ENCODE measurements around the gene SERF1B. TPM values are rescaled to one million over a fixed set of nuclear protein-coding genes. Genes with fewer than 3 reads are reported as not detected.
"Not testable (repeated sequence)": the region's sequence is repeated elsewhere in the genome, so short reads cannot be mapped to it uniquely, and the experiment has no call there.

The SERF1B gene
- total and polyA plus RNA-seq, 2 of the 4 experiments (the other 2 are of a cell fraction), result 10.4 to 27.1 TPM

GRCh38 chr5:70041411-70041810 lies 16.4 kb downstream of the SERF1B start:
- H2AFZ ChIP-seq (replicated peaks; ENCODE audit: low read length, poor library complexity); H4K91ac ChIP-seq (ENCODE audit: insufficient read depth, low read depth, low read length); H2AK5ac ChIP-seq (ENCODE audit: low read depth, low read length); H4K5ac ChIP-seq (ENCODE audit: low read depth, low read length); H3K4ac ChIP-seq (ENCODE audit: low read depth, low read length); H3K9me1 ChIP-seq (ENCODE audit: insufficient read depth, low read length); H4K20me1 ChIP-seq (ENCODE audit: insufficient read depth, low read length); dilution Hi-C loops (cut with HindIII; ENCODE audit: low sequenced_read_pairs, unreplicated experiment); H2AK9ac ChIP-seq (replicated peaks; ENCODE audit: low read depth, low read length, poor library complexity); H4K8ac ChIP-seq (ENCODE audit: low read depth in 2 of 2, low read length in 2 of 2); H3K56ac ChIP-seq (ENCODE audit: extremely low read depth, insufficient read depth, low read length); H3K36me3 ChIP-seq (ENCODE audit: control insufficient read depth, insufficient read depth, low read length); H3K79me1 ChIP-seq (ENCODE audit: low read depth in 1 of 2, low read length in 2 of 2); H2BK5ac ChIP-seq (ENCODE audit: low read depth, low read length, poor library complexity, severe bottlenecking); H3K27ac ChIP-seq (ENCODE audit: insufficient read depth, low read length); H3K4me2 ChIP-seq (ENCODE audit: low read depth, low read length); DNase-seq; H2BK15ac ChIP-seq (ENCODE audit: low read depth, low read length); H3K23ac ChIP-seq (ENCODE audit: low read depth, low read length); H3K9ac ChIP-seq (ENCODE audit: low read depth, low read length); CTCF ChIA-PET; H2BK20ac ChIP-seq (ENCODE audit: low read depth, low read length); H3K27me3 ChIP-seq (ENCODE audit: control insufficient read depth, insufficient read depth, low read length); in situ Hi-C loops (cut with MboI; ENCODE audit: low sequenced_read_pairs); POLR2A ChIA-PET (ENCODE audit: unreplicated experiment); H3K4me1 ChIP-seq (ENCODE audit: control insufficient read depth, insufficient read depth, low read length); ATAC-seq (ENCODE audit: low read depth); H3K18ac ChIP-seq (ENCODE audit: low read depth, low read length); H2BK120ac ChIP-seq (ENCODE audit: low read depth, low read length); BruUV-seq (replicated peaks); H3K14ac ChIP-seq (replicated peaks; ENCODE audit: low read depth, low read length); H3K4me3 ChIP-seq (ENCODE audit: insufficient read depth, low read depth, low read length); H3K9me3 ChIP-seq (ENCODE audit: control insufficient read depth, insufficient read depth, low read length); intact Hi-C loops (cut with micrococcal nuclease): not testable (repeated sequence)

GRCh38 chr5:70049790-70050142 lies 24.7 kb downstream of the SERF1B start:
- CTCF ChIA-PET; H2AFZ ChIP-seq (replicated peaks; ENCODE audit: low read length, poor library complexity); intact Hi-C loops (cut with micrococcal nuclease); H3K27me3 ChIP-seq (ENCODE audit: control insufficient read depth, insufficient read depth, low read length); H4K5ac ChIP-seq (ENCODE audit: low read depth, low read length); H4K91ac ChIP-seq (ENCODE audit: insufficient read depth, low read depth, low read length); H3K79me1 ChIP-seq (ENCODE audit: low read depth in 1 of 2, low read length in 2 of 2); H3K4me1 ChIP-seq (ENCODE audit: control insufficient read depth, insufficient read depth, low read length); H3K4ac ChIP-seq (ENCODE audit: low read depth, low read length); H4K8ac ChIP-seq (ENCODE audit: low read depth in 2 of 2, low read length in 2 of 2); H3K4me3 ChIP-seq (ENCODE audit: insufficient read depth, low read depth, low read length); H4K20me1 ChIP-seq (ENCODE audit: insufficient read depth, low read length); H3K9ac ChIP-seq (ENCODE audit: low read depth, low read length); H2BK120ac ChIP-seq (ENCODE audit: low read depth, low read length); H3K4me2 ChIP-seq (ENCODE audit: low read depth, low read length); H3K23ac ChIP-seq (ENCODE audit: low read depth, low read length); DNase-seq; H3K14ac ChIP-seq (replicated peaks; ENCODE audit: low read depth, low read length); H3K56ac ChIP-seq (ENCODE audit: extremely low read depth, insufficient read depth, low read length); dilution Hi-C loops (cut with HindIII; ENCODE audit: low sequenced_read_pairs, unreplicated experiment); H3K9me1 ChIP-seq (ENCODE audit: insufficient read depth, low read length); H2AK5ac ChIP-seq (ENCODE audit: low read depth, low read length); H2BK5ac ChIP-seq (ENCODE audit: low read depth, low read length, poor library complexity, severe bottlenecking); H3K27ac ChIP-seq (ENCODE audit: insufficient read depth, low read length); POLR2A ChIA-PET (ENCODE audit: unreplicated experiment); H3K9me3 ChIP-seq (ENCODE audit: control insufficient read depth, insufficient read depth, low read length); H3K36me3 ChIP-seq (ENCODE audit: control insufficient read depth, insufficient read depth, low read length); BruUV-seq (replicated peaks); H2BK15ac ChIP-seq (ENCODE audit: low read depth, low read length); in situ Hi-C loops (cut with MboI; ENCODE audit: low sequenced_read_pairs); H2AK9ac ChIP-seq (replicated peaks; ENCODE audit: low read depth, low read length, poor library complexity); H3K18ac ChIP-seq (ENCODE audit: low read depth, low read length); H2BK20ac ChIP-seq (ENCODE audit: low read depth, low read length): not testable (repeated sequence)
- no CpG with 5 or more reads among the region's 16 CpGs for WGBS, 2 experiments (ENCODE audit: extremely low coverage in 2 of 2, insufficient read length in 1 of 2)
- ATAC-seq (ENCODE audit: low read depth), result peak; percentile 65
